Stimulated activated CD4-positive, alpha-beta T cell treated with anti-CD3 and anti-CD28 coated beads, TNF-alpha, amount 100 ng/mL, for 48 hours (primary cell): ENCODE measurements around the gene OBSCN.

Source experiments
- DNase-seq, 3 donors: peaks; one replicate each; pipeline ENCODE4 v3.0.0-alpha.2; 2020; ENCODE audit warnings: low read depth in 3 of 3

Gene OBSCN

GRCh38 chr1:228309326-228310067 is 101.7 kb downstream of the OBSCN start:
- DNase-seq = no peak

GRCh38 chr1:228310162-228310792 is 102.4 kb downstream of the OBSCN start:
- no peak for DNase-seq

GRCh38 chr1:228311091-228311490 is 103.2 kb downstream of the OBSCN start:
- no peak for DNase-seq

GRCh38 chr1:228312136-228312764 is 104.4 kb downstream of the OBSCN start:
- no peak for DNase-seq

GRCh38 chr1:228313536-228314277 is 105.9 kb downstream of the OBSCN start:
- no peak for DNase-seq

GRCh38 chr1:228314315-228314657 is 106.4 kb downstream of the OBSCN start:
- DNase-seq = no peak

- no peak for DNase-seq
Observed at GRCh38 chr1:228314658-228315483, 107.0 kb downstream of the OBSCN start.

GRCh38 chr1:228315484-228315944 is 107.7 kb downstream of the OBSCN start:
- no peak for DNase-seq

- no peak for DNase-seq
Observed at GRCh38 chr1:228315945-228316588, 108.2 kb downstream of the OBSCN start.

GRCh38 chr1:228316589-228317387 is 108.9 kb downstream of the OBSCN start:
- no peak for DNase-seq

GRCh38 chr1:228317411-228317828 is 109.6 kb downstream of the OBSCN start:
- no peak for DNase-seq

GRCh38 chr1:228317891-228318810 is 110.3 kb downstream of the OBSCN start:
- no peak for DNase-seq

- no peak for DNase-seq
Observed at GRCh38 chr1:228318823-228319241, 111.0 kb downstream of the OBSCN start.

GRCh38 chr1:228319352-228320088 is 111.7 kb downstream of the OBSCN start:
- DNase-seq = no peak

- DNase-seq = no peak
Observed at GRCh38 chr1:228320394-228320793, 112.5 kb downstream of the OBSCN start.

- no peak for DNase-seq
Observed at GRCh38 chr1:228321435-228321834, 113.6 kb downstream of the OBSCN start.

- DNase-seq = no peak
Observed at GRCh38 chr1:228321895-228322294, 114.1 kb downstream of the OBSCN start.

- no peak for DNase-seq
Observed at GRCh38 chr1:228323401-228323800, 115.6 kb downstream of the OBSCN start.
